GM18511 (cell line): ENCODE data around the gene EDN1.
"Not testable (repeated sequence)": the region's sequence is repeated elsewhere in the genome, so short reads cannot be mapped to it uniquely, and the experiment has no call there.

Experiments
- ATAC-seq: cut with Tn5 transposase; IDR thresholded peaks from one replicate; pipeline ENCODE4 v1.9.1; 2021; ENCODE audit warnings: mild to moderate bottlenecking, moderate library complexity; ENCODE audit not compliant: unreplicated experiment

Gene EDN1

DNA sequence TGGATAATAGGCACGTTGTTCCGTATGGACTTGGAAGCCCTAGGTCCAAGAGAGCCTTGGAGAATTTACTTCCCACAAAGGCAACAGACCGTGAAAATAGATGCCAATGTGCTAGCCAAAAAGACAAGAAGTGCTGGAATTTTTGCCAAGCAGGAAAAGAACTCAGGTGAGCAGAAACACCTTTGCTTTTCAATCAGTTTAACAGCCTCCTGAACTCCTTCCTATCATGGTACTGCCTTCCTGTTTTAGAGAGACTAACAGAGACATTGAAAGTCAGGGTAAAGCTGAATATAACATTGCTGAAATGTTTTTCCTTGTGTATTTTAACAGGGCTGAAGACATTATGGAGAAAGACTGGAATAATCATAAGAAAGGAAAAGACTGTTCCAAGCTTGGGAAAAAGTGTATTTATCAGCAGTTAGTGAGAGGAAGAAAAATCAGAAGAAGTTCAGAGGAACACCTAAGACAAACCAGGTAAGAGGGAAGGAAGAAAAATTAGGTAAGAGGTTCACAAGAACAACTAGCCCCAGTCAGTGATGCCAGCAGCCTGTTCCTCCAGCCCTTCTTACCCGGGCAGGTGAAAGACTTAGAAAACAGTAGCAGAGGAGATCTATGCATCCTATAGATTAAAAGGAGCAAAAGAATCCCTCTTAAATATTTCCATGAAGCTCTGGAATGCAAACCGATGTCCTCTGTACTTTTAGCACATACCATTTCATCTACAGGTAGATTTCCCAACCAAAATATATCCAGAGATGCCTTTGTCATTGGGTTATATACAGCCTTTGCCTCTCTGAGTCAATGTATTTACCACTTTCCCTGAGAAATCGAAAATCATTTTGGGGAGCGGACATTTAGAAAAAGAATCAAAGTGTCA lies 4.0 kb downstream of the EDN1 start:
- ATAC-seq = no peak

DNA sequence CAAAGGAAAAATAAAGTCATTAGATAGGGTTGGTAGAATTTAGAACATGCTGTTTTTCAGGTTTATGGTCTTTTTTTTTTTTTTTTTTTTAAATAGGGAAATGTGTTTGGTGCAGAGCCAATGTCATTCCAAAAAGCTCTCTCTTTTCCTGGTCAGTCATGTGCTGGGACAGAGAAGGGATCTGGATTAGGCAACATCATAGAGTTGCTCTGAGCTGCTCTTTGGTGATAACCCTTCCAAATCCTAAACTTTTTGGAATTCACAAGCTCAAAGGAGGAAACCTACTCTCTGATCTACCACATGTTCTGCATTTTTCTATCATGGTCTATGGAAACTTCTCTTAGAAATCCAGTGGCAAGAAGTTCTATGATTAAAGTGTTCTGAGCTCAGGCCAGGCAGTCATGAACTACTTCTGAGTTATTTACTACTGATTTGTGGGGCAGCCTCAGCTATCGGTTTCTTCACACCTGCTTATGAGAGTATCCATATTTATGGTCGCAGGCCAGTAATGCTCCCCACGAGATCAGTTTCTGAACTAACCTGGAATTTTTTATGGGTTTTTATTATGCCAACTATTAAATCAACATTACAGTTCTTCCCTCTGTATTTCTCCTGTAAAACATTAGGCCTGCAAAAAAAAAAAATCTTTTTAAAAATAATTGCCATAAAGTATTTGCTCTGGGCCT lies 4.8 kb downstream of the EDN1 start:
- ATAC-seq = no peak

DNA sequence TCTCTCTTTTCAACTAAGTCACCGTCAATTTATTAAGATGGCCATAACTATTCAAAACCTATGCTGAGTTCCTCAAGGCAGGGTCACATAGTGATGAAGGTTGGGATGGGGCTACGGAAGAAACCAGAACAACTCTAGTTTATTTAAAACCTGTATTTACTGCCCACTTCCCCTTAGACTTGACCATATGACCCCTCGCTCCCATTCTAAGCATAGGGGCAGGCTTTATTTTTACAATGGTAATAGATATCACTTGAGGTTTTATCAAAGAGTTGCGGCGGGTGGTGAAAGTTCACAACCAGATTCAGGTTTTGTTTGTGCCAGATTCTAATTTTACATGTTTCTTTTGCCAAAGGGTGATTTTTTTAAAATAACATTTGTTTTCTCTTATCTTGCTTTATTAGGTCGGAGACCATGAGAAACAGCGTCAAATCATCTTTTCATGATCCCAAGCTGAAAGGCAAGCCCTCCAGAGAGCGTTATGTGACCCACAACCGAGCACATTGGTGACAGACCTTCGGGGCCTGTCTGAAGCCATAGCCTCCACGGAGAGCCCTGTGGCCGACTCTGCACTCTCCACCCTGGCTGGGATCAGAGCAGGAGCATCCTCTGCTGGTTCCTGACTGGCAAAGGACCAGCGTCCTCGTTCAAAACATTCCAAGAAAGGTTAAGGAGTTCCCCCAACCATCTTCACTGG lies 5.5 kb downstream of the EDN1 start:
- no peak for ATAC-seq

DNA sequence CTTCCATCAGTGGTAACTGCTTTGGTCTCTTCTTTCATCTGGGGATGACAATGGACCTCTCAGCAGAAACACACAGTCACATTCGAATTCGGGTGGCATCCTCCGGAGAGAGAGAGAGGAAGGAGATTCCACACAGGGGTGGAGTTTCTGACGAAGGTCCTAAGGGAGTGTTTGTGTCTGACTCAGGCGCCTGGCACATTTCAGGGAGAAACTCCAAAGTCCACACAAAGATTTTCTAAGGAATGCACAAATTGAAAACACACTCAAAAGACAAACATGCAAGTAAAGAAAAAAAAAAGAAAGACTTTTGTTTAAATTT lies 6.1 kb downstream of the EDN1 start:
- no peak for ATAC-seq

DNA sequence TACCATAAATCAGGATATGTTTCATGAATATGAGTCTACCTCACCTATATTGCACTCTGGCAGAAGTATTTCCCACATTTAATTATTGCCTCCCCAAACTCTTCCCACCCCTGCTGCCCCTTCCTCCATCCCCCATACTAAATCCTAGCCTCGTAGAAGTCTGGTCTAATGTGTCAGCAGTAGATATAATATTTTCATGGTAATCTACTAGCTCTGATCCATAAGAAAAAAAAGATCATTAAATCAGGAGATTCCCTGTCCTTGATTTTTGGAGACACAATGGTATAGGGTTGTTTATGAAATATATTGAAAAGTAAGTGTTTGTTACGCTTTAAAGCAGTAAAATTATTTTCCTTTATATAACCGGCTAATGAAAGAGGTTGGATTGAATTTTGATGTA lies 6.4 kb downstream of the EDN1 start:
- ATAC-seq = no peak

DNA sequence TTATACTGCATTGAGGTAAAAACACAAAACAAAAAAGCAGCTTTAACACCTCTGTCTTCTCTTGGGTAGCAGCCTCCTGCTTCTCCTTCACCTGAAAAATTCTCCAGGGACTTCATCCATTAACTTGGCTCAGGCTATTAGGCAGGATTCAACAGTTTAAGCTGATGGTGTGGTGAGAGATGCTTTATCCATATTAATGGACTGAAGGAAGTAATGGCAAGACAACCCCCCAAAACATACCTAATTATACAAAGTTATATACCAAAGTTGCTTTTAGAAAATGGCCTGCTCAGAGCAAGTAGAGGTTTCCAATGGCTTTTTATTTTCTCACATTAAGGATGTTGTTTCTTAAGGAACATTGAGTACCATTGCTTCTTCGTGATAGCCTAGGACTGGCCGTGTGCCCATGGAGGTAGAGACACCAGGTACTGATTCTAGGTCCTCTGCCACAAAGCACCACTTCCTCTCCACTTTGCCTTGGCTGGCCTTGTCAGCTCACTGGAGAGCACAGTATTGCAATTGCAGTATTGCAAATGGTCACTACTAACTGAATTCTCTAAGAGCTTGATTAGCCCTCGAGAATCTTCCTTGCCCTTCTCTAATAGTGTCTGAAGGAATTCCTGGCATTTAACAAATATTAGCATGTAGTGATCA lies 7.3 kb downstream of the EDN1 start:
- ATAC-seq = no peak

DNA sequence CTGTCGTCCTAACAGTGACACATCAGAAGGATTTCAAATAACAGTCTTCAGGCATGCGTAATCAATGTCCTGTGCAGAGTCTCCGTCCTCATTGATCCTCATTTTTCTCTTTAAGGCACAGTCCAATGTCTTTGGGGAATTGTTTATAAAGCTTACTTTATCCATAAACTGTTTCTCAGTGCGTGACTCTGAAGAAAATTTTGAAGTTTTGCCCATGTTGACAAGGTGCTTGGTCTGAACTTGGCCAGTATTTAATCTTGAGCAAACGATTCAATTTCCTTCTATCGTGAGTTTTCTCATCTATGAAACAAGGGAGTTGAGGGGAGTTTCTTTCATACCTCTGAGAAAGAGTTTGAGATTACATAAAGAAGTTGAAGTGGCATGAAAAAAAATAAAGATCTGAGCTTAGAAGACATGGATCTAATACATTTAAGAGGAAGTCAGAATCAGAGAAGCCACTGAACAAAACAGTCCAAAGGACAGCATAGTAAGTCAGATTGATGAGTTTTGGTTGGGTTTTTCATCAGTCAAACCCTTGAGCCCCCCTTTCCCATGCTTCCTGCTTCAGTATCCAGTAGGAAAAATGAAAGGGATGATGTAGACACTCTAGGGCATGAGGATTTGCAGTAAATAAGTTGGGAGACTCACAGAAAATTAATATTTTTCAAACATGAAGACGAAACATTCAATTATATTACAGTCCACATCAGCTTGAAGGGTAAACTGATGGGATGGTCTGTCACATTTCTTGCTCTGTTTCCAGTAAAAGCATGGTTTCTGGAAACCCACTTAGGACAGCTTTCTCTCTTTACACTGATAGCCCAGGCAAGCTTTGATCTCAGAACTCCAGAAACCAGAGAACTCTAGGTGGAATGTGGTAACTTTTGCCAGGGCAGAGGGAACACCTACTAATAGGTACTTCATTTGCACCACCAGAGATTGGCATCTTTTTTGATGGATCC lies 8.1 kb downstream of the EDN1 start:
- no peak for ATAC-seq

DNA sequence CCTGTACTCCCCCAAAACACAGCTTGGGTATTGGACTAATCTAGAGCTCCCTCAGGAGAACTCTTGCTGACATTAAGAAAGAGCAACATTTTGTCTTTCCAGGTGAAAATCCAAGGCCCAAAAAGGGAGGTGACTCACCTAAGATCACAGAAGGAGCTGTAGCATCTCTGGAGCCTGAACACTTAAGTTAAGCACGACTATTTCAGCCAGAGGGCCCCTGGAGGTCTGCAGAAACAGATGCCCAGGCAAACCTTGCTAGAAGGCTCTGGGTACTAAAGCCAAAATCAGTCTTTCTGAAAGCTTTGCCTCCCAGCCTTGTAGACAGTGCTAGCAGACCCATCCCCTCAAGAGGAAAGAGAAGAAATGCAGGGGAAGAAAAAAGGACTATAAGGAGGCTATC lies 8.8 kb downstream of the EDN1 start:
- no peak for ATAC-seq

DNA sequence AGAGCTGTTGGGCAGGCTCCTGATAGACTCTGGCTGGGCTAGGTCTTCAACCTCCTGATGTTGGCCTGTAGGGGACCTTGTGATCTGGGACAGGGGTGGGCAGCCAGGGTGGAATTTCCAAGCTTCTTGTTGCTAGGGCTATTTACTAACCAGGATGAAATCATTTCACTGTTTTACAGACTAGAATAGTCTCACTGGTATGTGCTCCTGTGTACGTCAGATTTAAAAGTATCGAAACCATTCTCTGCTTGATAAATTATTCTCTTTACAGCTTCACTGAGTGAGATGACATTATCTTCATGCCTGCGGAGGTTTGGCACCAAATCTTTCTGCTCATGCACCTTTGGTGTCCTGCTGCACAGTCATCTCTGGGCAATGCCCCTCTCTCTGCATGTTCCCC lies 10.9 kb downstream of the EDN1 start:
- ATAC-seq = no peak

DNA sequence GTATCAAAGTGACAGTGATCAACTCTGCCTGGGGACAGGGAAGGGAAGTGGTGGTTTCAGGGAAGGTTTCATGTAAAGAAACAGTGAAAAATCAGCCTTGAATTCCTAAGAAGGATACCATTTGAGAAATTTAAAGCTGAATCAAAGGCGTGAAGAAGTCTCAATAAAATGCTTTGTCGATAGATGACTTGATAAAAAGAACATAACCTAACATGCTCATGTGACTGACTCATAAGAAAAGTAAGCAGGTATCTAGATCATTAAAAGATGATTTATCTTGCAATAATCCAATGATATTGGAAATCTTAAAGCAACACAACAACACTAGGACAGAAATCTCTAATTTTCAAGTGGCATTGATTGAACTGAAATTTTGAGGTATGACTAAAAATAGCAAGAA lies 14.3 kb downstream of the EDN1 start:
- no peak for ATAC-seq

DNA sequence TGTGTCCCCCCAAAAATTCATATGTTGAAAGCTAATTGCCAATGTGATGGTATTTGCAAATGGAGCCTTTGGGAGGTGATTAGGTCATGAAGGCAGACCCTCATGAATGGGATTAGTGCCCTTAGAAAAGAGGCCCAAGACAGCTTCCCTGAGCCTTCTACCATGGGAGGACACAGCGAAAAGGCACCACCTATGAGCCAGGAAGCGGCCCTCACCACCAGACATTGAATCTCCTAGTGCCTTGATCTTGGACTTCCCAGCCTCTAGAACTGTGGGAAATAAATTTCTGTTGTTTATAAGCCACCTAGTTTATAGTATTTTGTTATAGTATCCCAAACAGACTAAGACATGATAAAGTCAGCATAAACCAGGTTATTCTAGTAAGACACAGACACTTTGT lies 18.9 kb downstream of the EDN1 start:
- ATAC-seq = no peak

DNA sequence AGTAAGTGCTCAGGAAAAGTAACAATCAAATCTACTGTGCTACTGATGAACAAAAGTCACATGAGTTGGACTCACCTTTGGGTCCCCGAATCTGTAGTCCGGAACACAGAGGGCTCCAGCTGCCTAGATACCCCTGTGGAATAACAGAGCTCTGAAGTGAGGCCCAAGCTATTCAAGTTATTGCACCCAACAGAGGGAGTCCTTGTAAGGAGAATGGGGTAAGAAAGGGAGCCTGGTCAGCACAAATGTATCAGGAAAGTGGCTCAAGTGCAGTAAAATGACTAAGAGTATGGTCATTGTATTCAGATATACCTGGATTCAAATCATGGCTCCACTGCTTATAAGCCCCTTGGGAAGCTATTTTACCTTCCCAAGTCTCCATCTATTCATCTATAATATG lies 20.9 kb downstream of the EDN1 start:
- no peak for ATAC-seq

DNA sequence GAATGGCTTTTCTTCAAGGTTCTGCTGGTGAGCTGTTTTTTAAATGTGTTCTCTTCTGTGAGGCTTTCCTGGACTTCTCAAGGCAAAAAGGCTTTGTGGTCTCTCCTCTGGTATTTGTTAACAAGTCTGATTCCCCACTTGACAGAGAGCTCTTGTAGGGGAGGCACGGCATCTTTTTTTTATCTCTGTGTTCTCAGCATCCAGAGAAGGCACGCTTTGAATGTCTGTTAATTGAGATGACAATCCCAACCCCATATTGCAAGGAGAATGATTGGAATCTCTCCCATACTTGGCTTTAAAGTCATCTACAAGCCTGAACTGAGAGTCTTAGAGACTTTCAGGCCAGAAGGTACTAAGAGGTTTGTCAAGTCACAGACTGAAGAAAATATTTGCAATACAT lies 22.6 kb downstream of the EDN1 start:
- ATAC-seq = no peak

DNA sequence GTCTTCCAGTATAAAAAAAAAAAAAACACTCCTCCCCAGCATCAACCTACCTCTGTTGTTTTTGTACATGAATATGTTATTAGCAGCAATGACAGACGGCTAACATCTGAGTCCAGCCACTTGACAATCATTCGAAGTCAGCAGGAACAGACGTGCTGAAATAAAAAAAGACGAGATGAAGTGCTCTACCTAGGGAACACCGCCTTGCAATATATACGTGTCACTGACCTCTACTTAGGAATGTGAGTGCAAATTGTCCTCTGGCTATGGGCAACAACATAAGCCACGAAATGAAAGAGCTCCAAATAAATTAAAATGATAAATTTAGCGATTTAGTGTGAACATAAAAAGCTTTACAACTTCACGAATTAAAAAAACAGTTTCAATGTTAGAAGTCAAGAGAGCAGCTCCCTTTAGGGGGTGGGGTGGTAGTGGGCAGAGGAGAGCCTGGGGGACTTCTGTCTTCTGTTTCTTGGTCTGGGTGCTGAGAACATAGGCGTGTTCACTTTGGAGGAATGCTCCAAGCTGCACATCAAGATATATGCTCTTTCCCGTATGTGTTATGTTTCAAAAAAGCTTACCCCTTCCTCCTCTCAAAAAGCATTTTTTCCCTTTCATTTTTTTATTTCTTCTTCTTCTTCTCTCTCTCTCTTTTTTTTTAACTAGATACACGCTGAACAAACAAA lies 23.3 kb downstream of the EDN1 start:
- no peak for ATAC-seq

DNA sequence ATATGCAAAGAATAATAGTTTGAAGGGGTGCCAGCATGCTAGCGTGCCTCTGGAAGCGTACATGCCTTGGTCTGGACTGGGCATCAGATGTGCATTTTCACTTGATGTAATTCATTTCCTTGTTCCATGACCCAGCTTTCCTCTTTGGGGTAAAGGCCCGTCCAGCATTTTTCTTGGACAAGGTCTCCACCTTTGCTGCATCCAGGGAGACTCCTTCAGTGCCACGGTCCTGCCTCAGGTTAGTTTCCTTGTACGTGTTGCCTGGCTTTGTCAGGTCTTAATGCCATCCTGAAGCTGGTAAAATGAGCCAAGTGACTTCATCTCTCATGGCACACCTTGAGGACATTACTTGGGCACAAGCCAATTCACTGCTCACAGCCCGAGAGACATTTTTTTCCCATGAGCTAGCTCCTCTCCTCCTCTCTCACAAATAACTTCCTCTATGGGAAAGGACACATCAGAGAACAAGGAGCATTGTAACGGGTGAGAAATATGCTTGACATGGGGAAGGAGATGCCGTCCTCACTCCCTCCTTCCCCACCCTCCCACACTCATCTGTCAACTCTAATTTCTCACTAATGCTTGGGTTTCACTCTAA lies 23.9 kb downstream of the EDN1 start:
- no peak for ATAC-seq

DNA sequence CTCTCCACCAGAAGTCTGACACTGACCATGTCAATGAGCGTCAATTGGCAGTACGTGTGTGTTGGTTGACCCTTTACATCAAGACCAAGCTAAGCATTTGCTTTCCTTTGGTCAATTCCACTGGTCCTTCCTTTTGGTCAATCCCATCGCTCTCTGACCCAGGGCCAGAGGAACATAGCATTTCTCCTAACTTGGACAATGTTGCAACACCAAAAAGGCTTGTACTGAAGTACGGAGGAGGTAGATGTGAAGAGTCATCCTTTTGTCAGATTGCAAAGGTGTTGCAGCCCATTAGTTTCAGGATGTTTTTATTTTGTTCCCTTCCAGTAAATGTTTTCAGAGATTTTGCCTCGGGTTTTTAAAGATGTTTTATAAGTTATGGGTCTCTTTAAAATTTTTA lies 24.6 kb downstream of the EDN1 start:
- no peak for ATAC-seq

DNA sequence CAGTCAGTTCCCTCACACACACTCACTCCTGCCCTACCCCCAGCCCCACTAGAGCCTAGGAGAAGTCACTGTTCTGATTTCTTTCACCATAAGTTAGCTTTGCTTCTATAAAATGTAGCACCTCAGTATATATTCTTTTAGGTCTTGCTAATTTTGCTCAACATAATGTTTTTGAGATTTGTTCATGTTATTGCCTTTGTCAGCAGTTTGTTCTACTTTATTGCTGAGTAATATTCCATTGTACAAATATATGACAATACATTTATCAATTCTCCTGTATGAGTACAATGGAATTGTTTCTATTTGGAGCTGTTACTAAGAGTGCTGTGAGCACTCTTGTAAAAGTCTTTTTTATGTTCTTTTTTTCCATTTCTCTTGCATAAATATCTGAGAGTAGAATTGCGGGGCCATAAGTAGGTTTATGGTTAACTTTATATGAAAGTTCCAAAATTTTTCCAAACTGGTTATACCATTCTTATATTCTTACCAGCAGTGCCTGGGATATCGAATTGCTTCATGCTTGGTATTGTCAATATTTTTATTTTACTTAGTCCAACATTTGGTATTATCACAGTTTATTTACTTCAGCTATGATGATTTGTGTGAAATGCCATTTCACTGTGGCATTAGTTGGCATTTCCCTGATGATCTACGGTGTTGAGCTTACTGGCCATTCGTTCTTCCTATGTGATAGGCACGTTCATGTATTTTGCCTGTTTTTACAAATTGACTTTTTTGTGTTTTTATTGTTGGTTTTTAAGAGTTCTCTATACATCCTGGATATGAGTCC lies 25.3 kb downstream of the EDN1 start:
- no peak for ATAC-seq

DNA sequence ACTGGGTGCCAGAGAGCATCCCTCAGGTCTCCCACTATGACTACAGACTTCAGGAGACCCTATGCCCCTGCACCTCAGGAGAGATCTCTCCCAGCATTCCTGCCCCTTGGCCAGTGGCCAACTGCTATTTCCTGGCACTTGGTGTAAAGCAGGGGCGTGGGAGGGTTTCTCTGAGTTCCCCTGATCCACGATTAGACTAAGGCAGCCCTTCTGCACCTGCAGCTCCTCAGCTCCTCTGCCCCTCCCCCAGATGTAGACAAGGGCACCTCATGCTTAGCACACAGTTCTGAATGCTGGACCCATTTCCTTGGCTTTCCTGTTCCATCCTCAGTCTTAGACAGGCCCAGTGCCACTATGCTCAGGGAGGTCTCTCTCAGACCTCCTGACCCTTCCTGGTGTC lies 28.6 kb downstream of the EDN1 start:
- ATAC-seq = no peak

DNA sequence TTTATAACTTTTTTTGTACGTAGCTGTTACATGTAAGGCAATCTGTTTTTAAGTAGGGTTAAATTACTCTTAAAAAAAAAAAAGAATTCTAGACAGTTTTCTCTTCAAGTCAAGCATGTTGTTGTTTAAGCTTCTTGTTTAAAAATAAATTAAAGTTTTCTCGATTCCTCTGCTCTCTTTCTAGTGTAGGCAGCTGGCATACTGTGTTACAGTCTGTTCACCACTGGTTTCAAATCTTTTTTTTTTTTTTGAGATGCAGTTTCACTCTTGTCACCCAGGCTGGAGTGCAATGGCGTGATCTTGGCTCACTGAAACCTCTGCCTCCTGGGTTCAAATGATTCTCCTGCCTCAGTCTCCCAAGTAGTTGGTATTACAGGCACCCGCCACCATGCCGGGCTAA lies 29.9 kb downstream of the EDN1 start:
- ATAC-seq = not testable (repeated sequence)
